ENCODE data around the gene DUSP9.

- TF ChIP-seq CTCF (IDR thresholded peaks at IDR 0.05; ENCODE audit: borderline replicate concordance, extremely low read depth, low read length, poor library complexity, severe bottlenecking) (peak; percentile 50), EZH2 (IDR thresholded peaks at IDR 0.05; ENCODE audit: borderline replicate concordance, low read depth, low read length, severe bottlenecking) (no peak)
Measured at GRCh38 chrX:153687121-153688039, 40.4 kb downstream of the DUSP9 start, which contains the start of gene SLC6A8.

All from DND-41 (cell line).